K562 (cell line): ENCODE data around the gene SLC5A5.
A peak's percentile ranks its signal among the peaks of the same experiment; 100 is the strongest.

Experiments used
- CEBPB ChIP-seq: fragments of 450-650 bp; IDR thresholded peaks from 2 replicates; pipeline ENCODE4 v1.6.1; 2016; ENCODE audit warnings: missing genetic modification characterization, missing compliant biosample characterization
- ETV6 ChIP-seq, 3 experiments: fragments of 150-350 bp in 1 of 3; sonication (generic) in 1 of 3; formaldehyde crosslinking in 1 of 3; IDR thresholded peaks; 2 replicates each; pipeline versions ENCODE4 v1.6.1 to v1.8.0; 2014 to 2022; ENCODE audit warnings: borderline replicate concordance in 2 of 3, low read depth in 2 of 3, antibody characterized with exemption in 1 of 3, low read length in 1 of 3, mild to moderate bottlenecking in 1 of 3, missing genetic modification reagents in 1 of 3
- JUNB ChIP-seq: fragments of 450-650 bp; formaldehyde crosslinking; conservative IDR thresholded peaks from 2 replicates; pipeline ENCODE4 v1.4.0; 2020; ENCODE audit warnings: mild to moderate bottlenecking
- PURB ChIP-seq: sonication (generic); formaldehyde crosslinking; IDR thresholded peaks from 2 replicates; pipeline ENCODE4 v1.9.0; 2021; ENCODE audit warnings: low read depth, mild to moderate bottlenecking, missing genetic modification reagents
- RCOR1 ChIP-seq, 2 experiments: IDR thresholded peaks; 2 replicates each; pipeline ENCODE4 v1.6.1; 2012; ENCODE audit warnings: low read depth in 2 of 2, low read length in 2 of 2, borderline replicate concordance in 1 of 2, improper control_type of control experiment in 1 of 2
- ZBTB12 ChIP-seq: fragments of 250-450 bp; sonication (Bioruptor Pico); IDR thresholded peaks from 2 replicates; pipeline ENCODE4 v1.4.0; 2020
- ZNF121 ChIP-seq: sonication (generic); formaldehyde crosslinking; conservative IDR thresholded peaks from 2 replicates; pipeline ENCODE4 v1.8.0; 2022; ENCODE audit warnings: missing genetic modification reagents

- no peak for TF ChIP-seq ETV6 (IDR thresholded peaks at IDR 0.05; ENCODE audit: borderline replicate concordance in 1 of 2, low read depth in 2 of 2, low read length in 1 of 2)
- TF ChIP-seq ETV6 (CRISPR knock-in tag; IDR thresholded peaks at IDR 0.05; ENCODE audit: borderline replicate concordance): no peak
- TF ChIP-seq CEBPB: peak; percentile 44; the same call in 1 of the 2 replicates
- no peak for TF ChIP-seq RCOR1 (IDR thresholded peaks at IDR 0.05; ENCODE audit: borderline replicate concordance in 1 of 2, low read depth in 2 of 2, low read length in 2 of 2)
- no peak for TF ChIP-seq ZNF121 (CRISPR knock-in tag)
- peak; percentile 99 for TF ChIP-seq ZBTB12 (CRISPR knock-in tag)
- peak; percentile 88 for TF ChIP-seq JUNB
- TF ChIP-seq PURB: no peak
Observed at GRCh38 chr19:17932485-17933338, 61.0 kb downstream of the SLC5A5 start, which contains the start of gene CCDC124.
